Measurements from ENCODE around the gene LRRC55.

LRRC55 gene

GRCh38 chr11:57181678-57182305 lies at the start of gene LRRC55:
LRRC55 (plus strand) TSS chr11:57181953; CDS start chr11:57182023, 70 bp downstream.
- DNase-seq (ENCODE audit: low read depth) = no peak

- DNase-seq (ENCODE audit: low read depth) = no peak
Observed at GRCh38 chr11:57133366-57134038, 48.3 kb upstream of the LRRC55 start.

- DNase-seq (ENCODE audit: low read depth) = no peak
Observed at GRCh38 chr11:57134284-57134683, 47.5 kb upstream of the LRRC55 start.

GRCh38 chr11:57135020-57135751 lies 46.6 kb upstream of the LRRC55 start:
- DNase-seq (ENCODE audit: low read depth) = no peak

- no peak for DNase-seq (ENCODE audit: low read depth)
Observed at GRCh38 chr11:57140568-57140967, 41.2 kb upstream of the LRRC55 start.

- DNase-seq (ENCODE audit: low read depth) = no peak
Observed at GRCh38 chr11:57143459-57143858, 38.3 kb upstream of the LRRC55 start.

GRCh38 chr11:57144075-57144474 lies 37.7 kb upstream of the LRRC55 start:
- no peak for DNase-seq (ENCODE audit: low read depth)

GRCh38 chr11:57144531-57145320 lies 37.0 kb upstream of the LRRC55 start:
- DNase-seq (ENCODE audit: low read depth) = no peak

- DNase-seq (ENCODE audit: low read depth) = no peak
Observed at GRCh38 chr11:57146301-57146700, 35.5 kb upstream of the LRRC55 start.

- no peak for DNase-seq (ENCODE audit: low read depth)
Observed at GRCh38 chr11:57148621-57149020, 33.1 kb upstream of the LRRC55 start.

GRCh38 chr11:57150454-57150917 lies 31.3 kb upstream of the LRRC55 start:
- no peak for DNase-seq (ENCODE audit: low read depth)

- no peak for DNase-seq (ENCODE audit: low read depth)
Observed at GRCh38 chr11:57152134-57152533, 29.6 kb upstream of the LRRC55 start.

GRCh38 chr11:57153448-57153847 lies 28.3 kb upstream of the LRRC55 start:
- no peak for DNase-seq (ENCODE audit: low read depth)

- no peak for DNase-seq (ENCODE audit: low read depth)
Observed at GRCh38 chr11:57154739-57155138, 27.0 kb upstream of the LRRC55 start.

- DNase-seq (ENCODE audit: low read depth) = no peak
Observed at GRCh38 chr11:57155400-57155799, 26.4 kb upstream of the LRRC55 start.

GRCh38 chr11:57155838-57156607 lies 25.7 kb upstream of the LRRC55 start:
- DNase-seq (ENCODE audit: low read depth) = no peak

GRCh38 chr11:57156928-57157327 lies 24.8 kb upstream of the LRRC55 start:
- DNase-seq (ENCODE audit: low read depth) = no peak

- no peak for DNase-seq (ENCODE audit: low read depth)
Observed at GRCh38 chr11:57157624-57158023, 24.1 kb upstream of the LRRC55 start.

- no peak for DNase-seq (ENCODE audit: low read depth)
Observed at GRCh38 chr11:57158180-57158579, 23.6 kb upstream of the LRRC55 start.

- DNase-seq (ENCODE audit: low read depth) = no peak
Observed at GRCh38 chr11:57158599-57158998, 23.2 kb upstream of the LRRC55 start.

- DNase-seq (ENCODE audit: low read depth) = no peak
Observed at GRCh38 chr11:57160665-57161064, 21.1 kb upstream of the LRRC55 start.

GRCh38 chr11:57161351-57161750 lies 20.4 kb upstream of the LRRC55 start:
- no peak for DNase-seq (ENCODE audit: low read depth)
